AG09319 (cell line): Measurements from ENCODE around the gene PCDHB16.
"Not testable (repeated sequence)": the region's sequence is repeated elsewhere in the genome, so short reads cannot be mapped to it uniquely, and the experiment has no call there.

ENCODE experiments used
- DNase-seq: peaks from one replicate; pipeline ENCODE4 v3.0.0-alpha.2; 2010; ENCODE audit warnings: low read depth; ENCODE audit errors: extremely low read depth
- TF ChIP-seq, protein P1 (sequence below): IDR thresholded peaks from 2 replicates; pipeline ENCODE4 v1.5.1; 2011; ENCODE audit warnings: low read depth, mild to moderate bottlenecking, inconsistent platforms, low read length, moderate library complexity

The PCDHB16 gene

DNA sequence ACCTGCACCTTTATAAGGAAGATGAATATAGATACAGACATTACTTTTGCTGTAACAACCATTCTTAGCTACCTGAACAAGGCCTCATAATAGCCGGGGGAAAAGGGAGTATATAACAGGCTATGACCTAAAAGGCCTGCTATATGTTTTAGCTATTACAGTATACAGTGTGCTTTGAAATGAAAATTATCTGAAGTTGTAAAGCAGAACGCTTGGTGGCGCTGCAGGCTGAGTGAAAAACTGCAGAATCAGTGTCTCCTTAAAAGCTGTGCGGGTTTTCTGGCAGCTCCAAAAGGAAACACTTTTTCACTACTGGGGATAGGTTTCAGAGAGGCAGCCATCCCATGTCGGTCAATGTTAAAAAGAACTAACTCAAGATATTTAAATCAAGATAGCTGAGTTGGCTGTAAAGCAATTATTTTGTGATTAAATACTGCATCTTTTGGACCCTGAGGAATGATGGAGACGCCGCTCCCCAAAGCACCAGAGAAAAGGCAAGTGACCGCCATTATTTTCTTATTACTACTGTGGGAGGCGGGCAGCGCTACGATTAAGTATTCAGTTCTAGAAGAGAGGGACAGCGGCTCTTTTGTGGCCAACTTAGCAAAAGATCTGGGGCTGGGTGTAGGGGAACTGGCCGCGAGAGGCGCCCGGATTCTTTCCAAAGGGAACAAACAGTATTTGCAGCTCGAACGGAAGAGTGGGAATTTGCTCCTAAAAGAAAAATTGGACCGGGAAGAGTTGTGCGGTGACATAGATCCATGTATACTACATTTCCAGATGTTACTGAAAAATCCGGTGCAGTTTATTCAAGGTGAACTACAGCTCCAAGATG is 26.4 kb upstream of the PCDHB16 start:
- TF ChIP-seq, protein P1, sequence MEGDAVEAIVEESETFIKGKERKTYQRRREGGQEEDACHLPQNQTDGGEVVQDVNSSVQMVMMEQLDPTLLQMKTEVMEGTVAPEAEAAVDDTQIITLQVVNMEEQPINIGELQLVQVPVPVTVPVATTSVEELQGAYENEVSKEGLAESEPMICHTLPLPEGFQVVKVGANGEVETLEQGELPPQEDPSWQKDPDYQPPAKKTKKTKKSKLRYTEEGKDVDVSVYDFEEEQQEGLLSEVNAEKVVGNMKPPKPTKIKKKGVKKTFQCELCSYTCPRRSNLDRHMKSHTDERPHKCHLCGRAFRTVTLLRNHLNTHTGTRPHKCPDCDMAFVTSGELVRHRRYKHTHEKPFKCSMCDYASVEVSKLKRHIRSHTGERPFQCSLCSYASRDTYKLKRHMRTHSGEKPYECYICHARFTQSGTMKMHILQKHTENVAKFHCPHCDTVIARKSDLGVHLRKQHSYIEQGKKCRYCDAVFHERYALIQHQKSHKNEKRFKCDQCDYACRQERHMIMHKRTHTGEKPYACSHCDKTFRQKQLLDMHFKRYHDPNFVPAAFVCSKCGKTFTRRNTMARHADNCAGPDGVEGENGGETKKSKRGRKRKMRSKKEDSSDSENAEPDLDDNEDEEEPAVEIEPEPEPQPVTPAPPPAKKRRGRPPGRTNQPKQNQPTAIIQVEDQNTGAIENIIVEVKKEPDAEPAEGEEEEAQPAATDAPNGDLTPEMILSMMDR: no peak
- no peak for DNase-seq

DNA sequence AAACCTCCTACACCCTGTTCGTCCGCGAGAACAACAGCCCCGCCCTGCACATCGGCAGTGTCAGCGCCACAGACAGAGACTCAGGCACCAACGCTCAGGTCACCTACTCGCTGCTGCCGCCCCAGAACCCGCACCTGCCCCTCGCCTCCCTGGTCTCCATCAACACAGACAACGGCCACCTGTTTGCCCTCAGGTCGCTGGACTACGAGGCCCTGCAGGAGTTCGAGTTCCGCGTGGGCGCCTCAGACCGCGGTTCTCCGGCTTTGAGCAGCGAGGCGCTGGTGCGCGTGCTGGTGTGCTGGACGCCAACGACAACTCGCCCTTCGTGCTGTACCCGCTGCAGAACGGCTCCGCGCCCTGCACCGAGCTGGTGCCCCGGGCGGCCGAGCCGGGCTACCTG is 24.8 kb upstream of the PCDHB16 start:
- DNase-seq: not testable (repeated sequence)

DNA sequence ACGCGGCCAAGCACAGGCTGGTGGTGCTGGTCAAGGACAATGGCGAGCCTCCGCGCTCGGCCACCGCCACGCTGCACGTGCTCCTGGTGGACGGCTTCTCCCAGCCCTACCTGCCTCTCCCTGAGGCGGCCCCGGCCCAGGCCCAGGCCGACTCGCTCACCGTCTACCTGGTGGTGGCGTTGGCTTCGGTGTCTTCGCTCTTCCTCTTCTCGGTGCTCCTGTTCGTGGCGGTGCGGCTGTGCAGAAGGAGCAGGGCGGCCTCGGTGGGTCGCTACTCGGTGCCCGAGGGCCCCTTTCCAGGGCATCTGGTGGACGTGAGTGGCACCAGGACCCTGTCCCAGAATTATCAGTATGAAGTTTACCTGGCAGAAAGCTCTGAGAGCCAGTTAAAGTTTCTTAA is 24.3 kb upstream of the PCDHB16 start:
- DNase-seq: not testable (repeated sequence)

DNA sequence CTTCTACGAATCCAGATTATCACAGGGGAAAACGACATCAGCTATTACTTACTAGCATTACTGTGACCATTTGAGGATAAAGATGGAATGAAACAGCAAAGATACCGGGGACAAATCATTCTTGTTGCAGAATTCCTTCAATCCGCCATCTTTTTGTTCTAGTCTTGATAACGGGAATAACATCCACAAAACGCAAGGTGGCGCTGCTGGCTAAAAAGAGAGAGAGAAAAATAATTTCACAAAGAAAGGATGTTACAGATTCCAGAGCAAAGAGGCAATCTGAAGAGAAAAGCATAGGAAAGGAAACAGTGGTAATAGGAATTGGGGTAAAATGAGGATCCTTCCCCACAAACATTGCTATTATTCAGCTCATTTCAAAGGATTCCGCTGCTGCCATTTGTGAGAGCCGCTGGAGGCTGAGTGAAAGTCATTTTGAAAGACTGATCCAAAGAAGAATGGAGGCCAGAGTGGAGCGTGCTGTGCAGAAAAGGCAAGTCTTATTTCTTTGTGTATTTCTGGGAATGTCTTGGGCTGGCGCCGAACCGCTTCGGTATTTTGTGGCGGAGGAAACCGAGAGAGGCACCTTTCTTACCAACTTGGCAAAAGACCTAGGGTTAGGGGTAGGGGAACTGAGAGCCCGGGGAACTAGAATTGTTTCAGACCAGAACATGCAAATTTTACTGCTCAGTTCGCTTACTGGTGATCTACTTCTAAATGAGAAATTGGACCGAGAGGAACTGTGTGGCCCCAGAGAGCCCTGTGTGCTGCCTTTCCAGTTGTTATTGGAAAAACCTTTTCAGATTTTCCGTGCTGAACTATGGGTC is 9.6 kb upstream of the PCDHB16 start, which contains the start of gene PCDHB7:
Gene PCDHB7, plus strand, starts transcription at position 264 of the 824 bp plus-strand sequence. Its CDS starts 192 bp downstream, at position 456.
- TF ChIP-seq, protein P1: peak; percentile 31
- no peak for DNase-seq

DNA sequence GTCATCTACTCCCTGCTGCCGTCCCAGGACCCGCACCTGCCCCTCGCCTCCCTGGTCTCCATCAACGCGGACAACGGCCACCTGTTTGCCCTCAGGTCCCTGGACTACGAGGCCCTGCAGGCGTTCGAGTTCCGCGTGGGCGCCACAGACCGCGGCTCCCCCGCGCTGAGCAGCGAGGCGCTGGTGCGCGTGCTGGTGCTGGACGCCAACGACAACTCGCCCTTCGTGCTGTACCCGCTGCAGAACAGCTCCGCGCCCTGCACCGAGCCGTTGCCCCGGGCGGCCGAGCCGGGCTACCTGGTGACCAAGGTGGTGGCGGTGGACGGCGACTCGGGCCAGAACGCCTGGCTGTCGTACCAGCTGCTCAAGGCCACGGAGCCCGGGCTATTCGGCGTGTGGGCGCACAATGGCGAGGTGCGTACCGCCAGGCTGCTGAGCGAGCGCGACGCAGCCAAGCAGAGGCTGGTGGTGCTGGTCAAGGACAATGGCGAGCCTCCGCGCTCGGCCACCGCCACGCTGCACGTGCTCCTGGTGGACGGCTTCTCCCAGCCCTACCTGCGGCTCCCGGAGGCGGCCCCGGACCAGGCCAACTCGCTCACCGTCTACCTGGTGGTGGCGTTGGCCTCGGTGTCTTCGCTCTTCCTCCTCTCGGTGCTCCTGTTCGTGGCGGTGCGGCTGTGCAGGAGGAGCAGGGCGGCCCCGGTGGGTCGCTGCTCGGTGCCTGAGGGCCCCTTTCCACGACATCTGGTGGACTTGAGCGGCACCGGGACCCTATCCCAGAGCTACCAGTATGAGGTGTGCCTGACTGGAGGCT is 7.7 kb upstream of the PCDHB16 start:
- DNase-seq: not testable (repeated sequence)

DNA sequence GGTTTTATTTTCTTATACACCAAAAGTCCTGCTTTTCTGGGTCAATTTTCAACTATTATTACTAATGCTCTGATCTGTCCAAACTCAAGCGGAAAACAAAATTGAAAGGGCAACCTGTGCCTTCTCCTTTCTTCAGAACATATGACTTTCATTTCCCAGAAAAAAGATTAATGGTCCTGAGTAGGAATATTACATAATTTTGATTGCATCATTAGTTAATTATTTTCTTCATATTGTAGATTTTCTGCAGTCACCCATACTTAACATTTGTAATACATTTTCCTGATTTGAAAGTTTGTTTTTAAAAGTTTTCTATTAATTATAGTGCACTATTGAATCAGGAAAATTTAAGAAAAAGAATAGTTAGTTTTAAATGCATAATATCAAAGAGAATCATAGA is 6.3 kb upstream of the PCDHB16 start:
- DNase-seq: no peak
- TF ChIP-seq, protein P1: no peak

DNA sequence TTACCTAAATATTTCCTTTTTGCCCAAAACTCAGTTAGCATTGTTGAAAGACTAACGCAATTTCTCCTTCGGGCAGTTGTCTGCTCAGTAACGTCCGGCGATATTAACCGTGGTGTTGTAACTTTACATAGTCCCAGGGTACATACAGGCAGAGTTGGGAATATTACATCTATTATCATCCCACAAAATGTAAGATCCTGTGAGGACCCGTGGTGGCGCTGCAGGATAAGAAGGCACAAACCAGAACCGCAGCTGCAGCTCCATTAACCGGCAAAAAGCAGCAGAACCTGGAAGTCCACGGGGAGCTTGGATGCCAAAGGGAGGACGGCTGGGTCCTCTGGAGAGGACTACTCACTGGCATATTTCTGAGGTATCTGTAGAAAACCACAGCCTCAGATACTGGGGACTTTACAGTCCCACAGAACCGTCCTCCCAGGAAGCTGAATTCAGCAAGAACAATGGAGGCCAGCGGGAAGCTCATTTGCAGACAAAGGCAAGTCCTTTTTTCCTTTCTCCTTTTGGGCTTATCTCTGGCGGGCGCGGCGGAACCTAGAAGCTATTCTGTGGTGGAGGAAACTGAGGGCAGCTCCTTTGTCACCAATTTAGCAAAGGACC is 4.5 kb upstream of the PCDHB16 start, which contains the start of gene PCDHB8:
Gene PCDHB8, plus strand, starts transcription at position 214 of the 615 bp plus-strand sequence. Its CDS starts 245 bp downstream, at position 459.
- DNase-seq: not testable (repeated sequence)

DNA sequence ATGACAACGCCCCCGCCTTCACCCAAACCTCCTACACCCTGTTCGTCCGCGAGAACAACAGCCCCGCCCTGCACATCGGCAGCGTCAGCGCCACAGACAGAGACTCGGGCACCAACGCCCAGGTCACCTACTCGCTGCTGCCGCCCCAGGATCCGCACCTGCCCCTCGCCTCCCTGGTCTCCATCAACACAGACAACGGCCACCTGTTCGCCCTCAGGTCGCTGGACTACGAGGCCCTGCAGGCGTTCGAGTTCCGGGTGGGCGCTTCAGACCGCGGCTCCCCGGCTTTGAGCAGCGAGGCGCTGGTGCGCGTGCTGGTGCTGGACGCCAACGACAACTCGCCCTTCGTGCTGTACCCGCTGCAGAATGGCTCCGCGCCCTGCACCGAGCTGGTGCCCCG is 2.8 kb upstream of the PCDHB16 start:
- DNase-seq: not testable (repeated sequence)

DNA sequence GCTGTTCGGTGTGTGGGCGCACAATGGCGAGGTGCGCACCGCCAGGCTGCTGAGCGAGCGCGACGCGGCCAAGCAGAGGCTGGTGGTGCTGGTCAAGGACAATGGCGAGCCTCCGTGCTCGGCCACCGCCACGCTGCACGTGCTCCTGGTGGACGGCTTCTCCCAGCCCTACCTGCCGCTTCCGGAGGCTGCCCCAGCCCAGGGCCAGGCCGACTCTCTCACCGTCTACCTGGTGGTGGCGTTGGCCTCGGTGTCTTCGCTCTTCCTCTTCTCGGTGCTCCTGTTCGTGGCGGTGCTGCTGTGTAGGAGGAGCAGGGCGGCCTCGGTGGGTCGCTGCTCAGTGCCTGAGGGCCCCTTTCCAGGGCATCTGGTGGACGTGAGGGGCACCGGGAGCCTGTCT is 2.3 kb upstream of the PCDHB16 start:
- DNase-seq: not testable (repeated sequence)

DNA sequence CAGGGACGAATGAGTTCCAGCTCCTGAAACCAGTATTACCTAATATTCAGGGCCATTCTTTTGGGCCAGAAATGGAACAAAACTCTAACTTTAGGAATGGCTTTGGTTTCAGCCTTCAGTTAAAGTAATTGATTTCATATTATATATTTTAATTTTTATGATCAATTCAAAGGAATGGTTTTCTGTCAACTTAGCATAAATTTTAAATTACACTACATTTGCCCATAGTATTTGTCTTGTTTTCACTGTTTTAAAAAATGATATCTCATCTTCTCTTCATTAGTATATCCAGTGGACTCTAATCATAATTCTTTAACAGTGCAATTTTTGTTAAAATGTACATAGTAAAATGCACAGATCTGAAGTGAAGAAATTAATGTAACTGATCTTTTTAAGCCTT is 1.9 kb upstream of the PCDHB16 start:
- DNase-seq: no peak
- TF ChIP-seq, protein P1: no peak

DNA sequence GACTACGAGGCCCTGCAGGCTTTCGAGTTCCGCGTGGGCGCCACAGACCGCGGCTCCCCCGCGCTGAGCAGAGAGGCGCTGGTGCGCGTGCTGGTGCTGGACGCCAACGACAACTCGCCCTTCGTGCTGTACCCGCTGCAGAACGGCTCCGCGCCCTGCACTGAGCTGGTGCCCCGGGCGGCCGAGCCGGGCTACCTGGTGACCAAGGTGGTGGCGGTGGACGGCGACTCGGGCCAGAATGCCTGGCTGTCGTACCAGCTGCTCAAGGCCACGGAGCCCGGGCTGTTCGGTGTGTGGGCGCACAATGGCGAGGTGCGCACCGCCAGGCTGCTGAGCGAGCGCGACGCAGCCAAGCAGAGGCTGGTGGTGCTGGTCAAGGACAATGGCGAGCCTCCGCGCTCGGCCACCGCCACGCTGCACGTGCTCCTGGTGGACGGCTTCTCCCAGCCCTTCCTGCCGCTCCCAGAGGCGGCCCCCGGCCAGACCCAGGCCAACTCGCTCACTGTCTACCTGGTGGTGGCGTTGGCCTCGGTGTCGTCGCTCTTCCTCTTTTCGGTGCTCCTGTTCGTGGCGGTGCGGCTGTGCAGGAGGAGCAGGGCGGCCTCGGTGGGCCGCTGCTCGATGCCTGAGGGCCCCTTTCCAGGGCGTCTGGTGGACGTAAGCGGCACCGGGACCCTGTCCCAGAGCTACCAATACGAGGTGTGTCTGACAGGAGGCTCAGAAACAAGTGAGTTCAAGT is 2.1 kb downstream of the PCDHB16 start:
- DNase-seq: not testable (repeated sequence)
